GM18861 (cell line): ENCODE results near the gene HTR3A.

Source experiments
- ATAC-seq: cut with Tn5 transposase; IDR thresholded peaks from one replicate; pipeline ENCODE4 v1.9.1; 2021; ENCODE audit not compliant: unreplicated experiment

HTR3A gene

DNA sequence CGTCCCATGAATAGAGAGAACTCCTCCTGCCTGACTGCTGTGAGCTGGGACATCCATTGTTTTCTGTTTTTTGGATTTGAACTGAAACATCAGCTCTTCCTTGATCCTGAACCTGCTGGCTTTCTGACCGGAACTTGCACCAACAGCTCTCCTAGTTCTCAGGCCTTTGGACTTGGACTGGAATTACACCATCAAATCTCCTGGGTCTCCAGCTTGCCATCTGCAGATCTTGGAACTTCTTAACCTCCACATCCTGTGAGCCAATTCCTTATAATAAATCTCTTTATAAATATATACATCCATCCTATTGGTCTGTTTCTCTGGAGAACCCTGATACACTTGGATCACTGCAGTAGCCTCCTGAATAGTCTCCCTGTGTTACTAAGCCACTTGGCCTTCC lies 42.1 kb downstream of the HTR3A start:
- ATAC-seq = no peak

DNA sequence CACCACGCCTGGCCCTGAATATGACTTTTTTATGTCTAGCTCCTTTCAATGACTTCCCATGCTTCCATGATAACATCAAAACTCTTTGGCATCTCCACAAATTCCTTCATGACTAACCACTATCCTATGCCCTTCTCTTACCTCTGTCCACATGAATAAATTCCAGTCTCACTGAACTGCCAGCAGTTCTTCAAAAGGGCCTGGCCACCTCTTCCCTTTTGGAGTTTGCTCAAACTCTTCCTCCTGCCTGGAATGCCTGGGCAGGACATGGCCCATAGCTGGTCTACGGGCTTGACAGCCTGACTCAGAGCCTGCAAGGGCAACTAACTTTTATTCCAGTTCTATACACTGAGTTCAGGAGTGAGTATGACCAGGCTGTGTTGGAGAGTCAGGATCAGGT lies 42.8 kb downstream of the HTR3A start:
- no peak for ATAC-seq

DNA sequence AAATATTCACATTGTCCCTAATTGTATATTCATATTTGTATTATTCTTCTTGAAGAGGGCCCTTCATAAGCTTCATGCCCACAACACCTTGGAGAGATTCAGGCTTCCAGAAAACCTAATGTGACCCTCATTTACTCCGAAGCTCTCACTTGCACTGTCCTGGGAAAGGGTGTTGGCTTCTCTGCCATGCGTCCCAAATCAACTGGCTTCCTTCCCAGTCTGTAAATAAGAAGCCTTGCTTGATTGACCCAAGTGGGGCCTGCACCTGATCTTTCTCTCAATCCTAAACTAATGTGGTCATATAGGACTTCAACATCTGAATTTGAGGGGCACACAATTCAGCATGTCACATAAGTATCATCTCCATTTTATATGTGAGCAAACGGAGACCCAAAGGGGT lies 44.1 kb downstream of the HTR3A start:
- ATAC-seq = no peak

DNA sequence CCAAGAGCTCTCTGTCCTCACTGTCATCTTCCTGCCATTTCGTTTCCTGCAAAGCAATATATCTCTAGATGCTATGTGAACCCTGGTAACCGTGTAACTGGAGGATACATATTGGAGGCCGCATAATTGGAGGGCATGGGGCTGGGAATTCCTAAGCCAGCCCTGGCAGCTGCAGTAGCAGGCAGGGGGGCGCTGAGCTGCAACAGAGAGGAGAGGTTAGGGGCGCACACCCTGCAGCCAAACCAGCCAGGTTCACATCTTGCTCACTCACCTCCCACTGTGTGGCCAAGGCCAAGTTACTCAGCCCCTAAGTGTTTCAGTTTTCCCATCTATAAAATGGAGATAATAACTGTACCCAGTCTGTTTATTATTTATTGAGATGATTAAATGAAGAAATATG lies 44.7 kb downstream of the HTR3A start:
- no peak for ATAC-seq

DNA sequence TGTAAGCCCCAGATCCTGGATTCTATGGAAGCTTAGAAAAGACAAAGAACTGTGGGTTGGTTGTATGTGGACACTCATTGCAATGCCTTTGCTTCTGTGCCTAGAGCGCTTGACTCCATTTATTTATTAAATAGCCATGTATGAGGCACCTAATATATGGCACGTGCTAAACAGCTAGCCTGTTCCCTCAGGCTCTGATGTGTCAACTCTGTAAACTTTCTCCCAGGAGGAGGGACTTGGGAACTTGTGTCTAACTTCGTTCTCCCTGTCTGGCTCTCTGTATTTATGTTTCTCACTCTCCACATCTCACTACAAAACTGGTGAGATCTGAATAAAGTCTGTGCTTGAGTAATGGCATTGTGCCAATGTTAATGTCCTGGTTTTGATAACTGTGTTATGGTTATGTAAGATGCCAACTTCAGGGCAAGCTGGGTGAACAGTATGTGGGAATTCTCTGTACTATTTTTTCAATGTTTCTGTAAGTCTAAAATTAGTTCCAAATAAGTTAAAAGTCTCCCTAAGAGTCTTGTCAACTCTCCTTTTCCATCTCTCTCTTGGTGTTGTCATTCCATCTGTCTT lies 50.5 kb downstream of the HTR3A start:
- ATAC-seq = no peak

DNA sequence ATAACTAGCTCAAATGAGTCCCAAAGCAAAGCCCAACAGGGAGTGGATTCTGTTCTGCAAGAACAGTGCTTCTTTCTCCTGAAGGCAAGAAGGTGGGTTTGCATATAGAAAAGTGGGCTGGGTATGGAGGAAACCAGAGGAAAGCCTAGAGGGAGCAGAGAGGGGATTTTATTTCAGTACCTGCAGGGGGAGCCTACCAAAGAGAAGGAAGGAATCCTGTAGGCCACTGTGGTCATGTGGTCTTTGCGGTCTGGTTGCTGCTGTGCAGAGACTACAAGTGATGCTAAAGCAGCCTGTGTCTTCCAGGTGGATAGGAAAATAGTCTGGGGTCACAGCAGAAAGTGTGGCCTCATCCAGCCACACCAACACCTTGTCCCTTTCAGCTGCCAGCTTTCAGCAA lies 51.4 kb downstream of the HTR3A start:
- no peak for ATAC-seq

DNA sequence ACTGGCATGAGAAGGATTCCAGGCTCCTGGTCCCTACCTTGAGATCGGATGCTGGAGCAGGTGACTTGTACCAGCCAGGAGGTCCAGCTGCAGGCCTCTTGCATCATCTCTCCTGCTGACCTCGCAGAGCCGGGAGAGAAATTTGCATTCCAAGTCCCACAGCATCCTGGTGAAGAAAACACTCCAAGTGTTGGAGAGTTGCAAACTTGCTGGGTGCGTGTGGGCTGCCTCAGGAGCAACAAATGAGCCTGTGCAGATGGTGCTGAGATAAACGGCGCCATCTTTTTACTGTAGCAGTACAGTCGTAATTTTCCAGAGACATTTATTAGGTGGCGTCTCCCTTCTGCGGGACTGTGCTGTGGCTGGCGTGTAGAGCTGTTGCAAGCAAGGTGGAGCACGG lies 52.5 kb downstream of the HTR3A start:
- no peak for ATAC-seq

DNA sequence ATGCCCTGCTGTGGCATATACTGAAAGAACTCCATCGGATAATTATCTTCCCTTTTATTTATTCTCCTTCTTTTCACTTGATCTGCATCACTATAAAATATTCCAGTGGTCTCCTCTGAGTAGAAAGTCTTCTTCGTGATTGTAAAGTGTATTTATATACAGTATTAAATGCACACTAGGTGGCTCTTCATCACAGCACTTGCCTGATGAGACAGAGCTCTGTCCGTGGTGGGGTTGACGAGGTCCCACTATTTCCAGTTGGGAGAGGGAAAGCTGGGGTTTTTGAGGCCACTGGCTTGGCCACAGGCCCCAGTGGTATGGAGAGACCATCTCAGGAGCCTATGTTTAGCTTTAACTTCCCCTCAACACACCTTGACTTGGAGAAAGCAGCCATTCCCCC lies 53.0 kb downstream of the HTR3A start:
- ATAC-seq = no peak

DNA sequence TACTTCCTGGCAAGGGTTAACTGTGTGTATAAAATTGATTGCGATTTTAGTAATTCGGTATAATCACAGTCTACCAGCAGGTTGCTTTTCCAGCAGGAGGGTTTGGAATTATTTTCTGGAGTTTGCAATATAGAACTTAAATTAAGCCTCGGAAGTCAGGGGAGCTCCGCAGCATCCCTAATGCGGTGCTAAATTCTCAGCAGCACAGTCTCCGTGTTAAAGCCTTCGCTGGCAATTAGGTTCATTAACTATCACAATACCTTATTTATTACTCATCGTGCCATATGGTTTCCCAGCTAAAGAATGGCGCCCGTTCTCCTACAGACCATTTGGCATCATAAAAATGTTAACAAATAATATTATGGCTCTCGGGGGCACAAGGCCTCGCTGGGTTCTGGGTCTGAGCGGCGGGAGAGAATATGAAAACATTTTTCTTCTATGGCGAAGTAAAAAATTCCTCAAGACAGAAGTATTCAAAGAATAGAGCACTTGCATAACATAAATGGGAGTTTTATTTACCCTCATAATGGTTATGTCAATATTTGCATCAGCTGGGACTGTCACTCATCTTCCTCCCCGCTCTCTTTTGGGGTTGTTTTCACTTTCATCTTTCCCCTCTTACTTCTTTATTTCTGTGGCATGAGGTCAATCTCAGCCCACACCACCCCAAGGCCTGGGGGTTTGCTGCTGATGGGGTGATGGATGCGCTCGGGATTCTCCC lies 56.5 kb downstream of the HTR3A start:
- no peak for ATAC-seq

DNA sequence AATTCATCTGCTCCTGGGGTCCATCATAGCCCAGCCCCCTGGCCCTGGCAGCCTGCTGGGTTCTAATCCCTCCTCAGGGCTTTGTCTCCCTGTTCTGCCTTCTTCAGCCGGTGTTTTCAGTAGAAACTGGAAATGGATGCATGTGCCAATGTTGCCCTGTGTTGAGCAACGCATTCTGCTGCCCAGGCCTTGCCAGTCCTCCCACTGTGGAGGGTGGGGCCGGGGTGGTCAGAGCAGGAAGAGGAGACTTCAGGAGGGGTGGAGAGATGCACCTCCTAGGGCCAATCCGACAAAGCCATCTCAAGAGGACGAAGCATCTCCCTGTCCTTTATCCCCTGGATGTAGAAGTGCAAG lies 57.0 kb downstream of the HTR3A start:
- ATAC-seq = no peak

DNA sequence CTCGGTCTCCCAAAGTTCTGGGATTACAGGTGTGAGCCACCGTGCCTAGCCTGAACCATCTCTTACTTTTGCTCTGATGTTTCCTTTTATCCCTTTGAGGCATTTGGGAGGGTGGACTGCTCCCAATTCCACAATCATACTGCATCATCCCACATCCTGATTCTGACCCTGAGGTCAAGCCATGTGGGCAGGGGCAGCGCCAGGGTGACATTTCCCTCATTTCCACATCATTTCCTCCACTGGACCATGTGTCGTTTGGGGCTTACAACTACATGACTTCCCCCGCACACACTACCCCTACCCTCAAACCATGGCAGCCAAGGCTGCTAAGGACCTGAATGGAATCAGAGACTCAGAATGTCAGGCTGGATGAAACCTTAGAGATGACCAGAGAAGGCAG lies 58.2 kb downstream of the HTR3A start:
- ATAC-seq = no peak

DNA sequence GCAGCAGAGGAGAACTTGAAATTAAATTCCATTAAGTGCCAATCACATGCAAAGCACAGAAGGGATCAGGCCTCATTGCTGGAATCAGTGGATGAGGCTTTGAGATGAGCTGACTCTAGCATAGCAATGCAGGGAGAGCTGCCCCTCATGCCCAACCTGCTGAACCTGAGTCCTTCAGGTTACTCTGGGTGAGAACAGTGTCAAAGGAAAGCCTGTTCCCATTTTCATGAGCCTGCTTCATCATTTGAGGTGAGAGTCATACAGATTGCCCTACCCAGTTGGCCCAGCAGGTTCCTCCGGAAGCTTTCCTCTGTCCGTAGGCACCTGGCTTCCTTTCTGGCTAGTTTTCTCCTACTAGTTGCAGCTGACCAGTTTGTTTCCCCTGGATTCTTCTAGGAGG lies 58.7 kb downstream of the HTR3A start:
- no peak for ATAC-seq

DNA sequence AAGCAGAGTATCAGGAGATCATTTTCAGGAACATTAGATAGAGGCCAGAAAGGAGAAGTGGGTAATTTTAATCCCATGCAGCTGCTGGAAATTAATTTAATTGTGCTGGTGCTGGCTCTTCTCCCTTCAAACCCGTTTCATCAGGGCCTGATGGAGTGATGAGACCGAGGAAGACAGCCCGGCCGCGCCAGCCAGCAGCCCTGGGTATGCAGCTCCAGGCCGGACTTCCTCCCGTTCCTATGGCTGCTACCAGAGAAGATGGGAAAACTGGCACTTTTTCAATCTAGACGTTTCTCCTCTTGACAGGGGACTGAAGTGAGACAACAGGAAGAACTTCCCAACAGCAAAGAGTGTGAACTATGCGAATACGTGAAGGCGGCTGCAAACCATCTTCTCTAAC lies 60.0 kb downstream of the HTR3A start:
- ATAC-seq = no peak

DNA sequence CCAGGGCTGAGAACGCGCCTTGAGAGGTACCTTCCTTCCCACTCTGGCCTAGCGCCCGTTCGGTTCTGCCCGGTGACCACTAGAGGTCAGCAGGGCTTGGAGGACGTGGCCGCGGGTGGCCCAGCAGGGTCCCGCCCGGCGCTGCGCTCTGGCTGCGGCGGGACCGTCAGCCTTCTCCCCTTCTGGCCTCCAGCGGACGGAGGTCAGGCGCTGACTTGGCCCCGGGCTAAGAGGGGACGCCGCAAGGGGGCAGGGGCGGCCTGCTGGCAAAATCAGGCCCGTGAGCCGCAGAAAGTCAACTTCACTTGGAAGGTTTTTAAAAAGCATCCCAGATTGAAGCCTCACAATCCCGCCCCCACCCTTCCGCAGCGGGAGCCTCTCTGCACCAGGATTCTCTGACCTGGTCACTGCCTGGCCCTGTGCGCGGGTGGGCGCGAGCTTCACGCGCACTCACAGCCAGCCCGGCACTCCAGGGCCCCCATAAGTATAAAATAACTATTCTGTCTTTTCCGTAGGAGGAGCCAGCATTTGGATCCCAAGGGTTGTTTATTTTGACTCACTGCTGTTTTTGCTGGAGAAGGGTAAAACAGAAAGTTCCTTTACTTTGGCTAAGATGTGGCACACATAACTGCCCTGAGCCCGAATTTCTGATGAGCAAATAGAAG lies 61.4 kb downstream of the HTR3A start:
- no peak for ATAC-seq

DNA sequence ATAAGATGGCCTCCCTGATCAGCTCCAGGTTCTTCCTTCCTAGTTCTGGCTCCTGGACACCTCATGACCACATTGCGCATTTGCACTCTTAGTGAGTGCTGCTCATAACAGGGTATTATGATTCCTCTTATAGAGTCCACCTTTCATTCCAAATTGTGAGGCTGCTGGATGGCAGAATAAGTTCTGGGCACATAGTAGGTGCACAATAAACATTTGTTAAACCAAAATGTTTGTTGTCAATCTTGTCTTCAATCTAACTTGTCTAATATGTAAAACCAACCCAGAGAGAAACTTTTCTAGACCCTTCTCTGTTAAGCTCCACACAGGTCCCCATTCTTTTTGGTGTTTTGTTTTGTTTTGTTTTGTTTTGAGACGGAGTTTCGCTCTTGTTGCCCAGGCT lies 62.0 kb downstream of the HTR3A start:
- ATAC-seq = no peak

DNA sequence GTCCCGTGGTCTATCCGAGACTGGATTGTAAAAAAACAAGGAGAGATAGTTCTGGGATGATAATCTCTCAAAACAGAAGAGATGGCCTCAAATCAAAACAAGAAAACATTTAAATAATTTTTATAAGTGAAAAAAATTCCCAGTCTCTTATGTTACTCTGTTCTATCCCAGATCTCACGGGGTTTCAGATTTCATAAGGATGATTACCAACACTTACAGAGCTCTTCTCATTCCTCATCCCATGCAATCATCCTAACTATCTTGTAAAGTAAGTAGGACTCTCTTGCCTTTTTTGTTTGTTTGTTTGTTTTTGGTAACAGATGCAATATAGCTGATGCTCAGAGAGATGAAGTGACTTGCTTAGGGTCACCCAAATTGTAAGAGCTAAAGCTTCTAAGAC lies 64.6 kb downstream of the HTR3A start:
- ATAC-seq = no peak
